HG03442 (cell line): Measurements from ENCODE around the gene RCL1.
"Not testable (repeated sequence)": the region's sequence is repeated elsewhere in the genome, so short reads cannot be mapped to it uniquely, and the experiment has no call there.

Experiments
- ATAC-seq: cut with Tn5 transposase; IDR thresholded peaks from one replicate; pipeline ENCODE4 v1.9.1; 2021; ENCODE audit warnings: mild to moderate bottlenecking, moderate library complexity; ENCODE audit not compliant: unreplicated experiment

Gene RCL1

DNA sequence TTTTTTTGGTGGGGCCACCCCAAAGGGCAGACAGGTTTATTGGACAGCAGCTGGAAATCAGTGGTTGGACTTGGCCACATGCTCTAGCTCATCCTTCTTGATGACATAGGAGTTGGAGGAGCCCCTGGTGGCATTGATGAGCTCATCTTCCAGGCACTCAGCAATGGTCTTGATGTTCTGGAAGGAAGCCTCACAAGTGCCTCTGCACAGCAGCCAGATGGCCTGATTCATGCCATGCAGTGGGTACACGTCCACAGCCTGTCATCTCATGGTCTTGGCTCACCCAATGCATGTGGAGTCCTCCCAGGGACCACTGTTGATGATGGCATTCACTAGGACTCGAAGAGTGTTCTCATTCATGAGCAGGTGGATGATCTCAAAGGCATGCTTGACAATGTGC is 11.3 kb upstream of the RCL1 start:
- no peak for ATAC-seq

GRCh38 chr9:4783191-4783590 is 9.6 kb upstream of the RCL1 start:
- ATAC-seq = not testable (repeated sequence)

GRCh38 chr9:4784403-4784802 is 8.3 kb upstream of the RCL1 start:
- ATAC-seq = no peak

DNA sequence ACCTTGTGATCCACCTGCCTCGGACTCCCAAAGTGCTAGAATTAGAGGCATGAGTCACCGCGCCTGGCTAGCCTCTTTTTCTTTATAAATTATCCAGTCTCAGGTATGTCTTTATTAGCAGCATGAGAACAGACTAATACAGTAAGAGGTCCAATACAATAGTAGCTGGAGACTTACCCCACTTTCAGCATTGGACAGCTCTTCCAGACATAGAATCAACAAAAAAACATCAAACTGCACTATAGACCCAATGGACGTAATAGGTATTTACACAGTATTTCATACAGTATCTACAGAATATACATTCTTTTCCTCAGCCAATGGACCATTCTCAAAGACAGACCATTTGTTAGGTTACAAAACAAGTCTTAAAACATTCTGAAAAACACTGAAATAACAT is 6.1 kb upstream of the RCL1 start:
- no peak for ATAC-seq

- ATAC-seq = no peak
These were observed 4.9 kb upstream of the RCL1 start for GRCh38 chr9:4787876-4788275.

- ATAC-seq = no peak
These were observed 4.0 kb upstream of the RCL1 start for GRCh38 chr9:4788703-4789102.

DNA sequence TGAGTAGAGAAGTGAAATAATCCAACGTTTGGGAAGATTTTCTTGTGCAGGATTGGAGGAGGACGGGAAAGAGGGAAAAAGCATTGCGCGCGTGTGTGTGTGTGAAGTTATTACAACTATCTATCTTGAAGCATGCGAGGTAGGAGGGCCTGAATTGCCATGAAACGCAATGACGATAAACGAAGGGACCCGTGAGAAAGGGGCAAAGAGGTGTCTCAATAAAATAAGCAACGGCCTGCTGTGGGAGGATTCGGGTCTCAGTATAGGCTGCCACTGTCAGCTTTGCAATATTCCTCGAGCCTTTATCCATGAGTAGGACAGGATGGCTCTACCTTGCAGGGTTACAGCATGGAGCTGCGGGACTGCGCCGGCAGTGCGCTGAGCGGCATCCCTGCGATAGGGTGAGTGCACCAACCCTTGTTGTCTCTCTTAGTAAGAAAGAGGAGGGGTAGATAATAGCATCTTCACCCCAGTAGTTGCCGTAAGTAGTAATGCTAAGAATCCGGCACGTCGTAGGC is 631 bp upstream of the RCL1 start:
- ATAC-seq = peak; percentile 23

- ATAC-seq = no peak
These were observed 983 bp downstream of the RCL1 start for GRCh38 chr9:4793459-4794395.

GRCh38 chr9:4794691-4795090 is 1.9 kb downstream of the RCL1 start:
- ATAC-seq = no peak

GRCh38 chr9:4795108-4795507 is 2.4 kb downstream of the RCL1 start:
- not testable (repeated sequence) for ATAC-seq

DNA sequence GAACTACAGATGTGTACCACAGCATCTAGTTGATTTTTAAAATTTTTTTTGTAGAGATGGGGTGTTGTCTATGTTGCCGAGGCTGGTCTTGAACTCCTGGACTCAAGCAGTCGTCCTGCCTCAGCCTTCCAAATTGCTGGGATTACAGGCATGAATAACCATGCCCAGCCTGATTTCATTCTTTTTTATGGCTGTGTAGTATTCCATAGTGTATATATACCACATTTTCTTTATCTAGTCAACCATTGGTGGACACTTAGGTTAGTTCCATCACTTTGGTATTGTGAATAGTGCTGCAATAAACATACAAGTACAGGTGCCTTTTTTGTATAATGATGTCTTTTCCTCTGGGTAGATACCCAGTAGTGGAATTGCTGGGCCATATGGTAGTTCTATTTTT is 3.8 kb downstream of the RCL1 start:
- no peak for ATAC-seq

DNA sequence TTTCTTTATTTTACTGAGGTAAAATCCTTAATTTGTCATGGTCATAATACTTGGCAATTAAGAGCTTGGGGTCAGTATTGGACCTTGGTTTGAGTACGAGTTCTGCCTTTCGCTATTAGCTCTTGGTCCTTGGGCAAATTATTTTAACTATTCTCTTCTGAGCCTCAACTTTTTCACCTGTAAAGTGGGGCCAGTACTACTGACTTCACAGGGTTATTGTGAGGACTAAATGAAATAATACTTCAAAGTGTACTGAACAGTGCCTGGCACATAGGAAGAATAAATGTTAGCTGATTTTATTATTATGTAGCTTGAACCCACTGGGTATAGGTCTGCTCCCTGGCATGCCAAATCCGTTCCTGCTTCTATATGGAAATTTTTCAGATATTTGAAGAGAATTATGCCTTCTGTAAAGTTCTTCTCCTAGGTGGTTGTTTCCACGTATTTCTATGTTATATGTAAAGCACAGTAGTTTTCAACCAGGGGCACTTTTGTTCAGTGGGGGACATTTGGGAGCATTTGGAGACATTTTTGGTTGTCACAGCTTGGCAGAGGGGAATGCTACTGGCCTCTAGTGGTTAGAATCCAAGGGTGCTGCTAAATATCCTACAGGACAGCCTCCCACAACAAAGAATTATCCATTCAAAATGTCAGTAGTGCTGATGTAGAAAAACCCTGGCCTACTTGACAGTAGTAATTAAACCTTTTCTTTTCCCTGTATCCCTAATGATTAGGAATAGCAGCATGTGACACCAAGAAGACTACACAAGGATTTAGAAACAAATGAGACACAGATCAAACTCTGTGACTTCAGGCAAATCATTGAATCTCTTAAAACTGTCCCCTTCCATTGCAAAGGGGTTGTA is 4.5 kb downstream of the RCL1 start:
- ATAC-seq = no peak

DNA sequence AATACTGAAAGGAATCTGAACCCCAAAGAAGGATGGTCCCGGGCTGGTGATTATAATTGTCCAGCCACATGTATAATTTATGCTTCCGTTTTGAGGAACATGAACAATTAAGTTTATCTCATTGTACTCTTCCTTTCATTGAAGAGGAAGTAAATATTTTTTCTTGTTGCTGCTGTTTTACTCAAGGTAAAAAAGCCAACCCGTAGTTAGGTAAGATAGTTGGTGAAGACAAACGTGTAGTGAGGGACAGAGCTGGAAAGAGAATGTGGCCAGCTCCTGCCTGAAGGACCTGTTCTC is 5.1 kb downstream of the RCL1 start:
- no peak for ATAC-seq

- ATAC-seq = no peak
These were observed 5.7 kb downstream of the RCL1 start for GRCh38 chr9:4798281-4799032.

- no peak for ATAC-seq
These were observed 6.3 kb downstream of the RCL1 start for GRCh38 chr9:4799033-4799430.

- no peak for ATAC-seq
These were observed 7.0 kb downstream of the RCL1 start for GRCh38 chr9:4799775-4800174.

DNA sequence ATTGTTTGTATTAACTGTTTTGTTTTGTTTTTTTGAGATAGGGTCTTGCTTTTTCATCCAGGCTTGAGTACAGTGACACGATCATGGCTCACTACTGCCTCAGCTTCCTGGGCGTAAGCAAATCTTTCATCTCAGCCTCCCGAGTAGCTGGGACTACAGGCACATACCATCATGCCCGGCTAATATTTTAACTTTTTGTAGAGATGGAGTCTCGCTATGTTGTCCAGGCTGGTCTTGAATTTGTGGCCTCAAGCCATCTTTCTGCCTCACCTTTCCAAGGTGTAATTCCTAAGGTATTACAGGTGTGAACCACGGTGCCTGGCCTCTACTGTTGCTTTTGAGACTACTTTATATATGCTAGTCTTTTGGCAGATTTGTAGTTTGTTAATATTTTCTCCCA is 8.4 kb downstream of the RCL1 start:
- ATAC-seq = no peak

GRCh38 chr9:4803670-4804530 is 11.2 kb downstream of the RCL1 start:
- ATAC-seq = no peak

- ATAC-seq = no peak
These were observed 11.8 kb downstream of the RCL1 start for GRCh38 chr9:4804531-4805016.
